ENCODE results near the gene NKX1-1. TPM values are rescaled to one million over a fixed set of nuclear protein-coding genes. Genes with fewer than 3 reads are reported as not detected.

Gene NKX1-1
- total and polyA plus RNA-seq, 3 donors from 2014 or later: 0.47 to 1.5 (median 0.70) TPM

DNA sequence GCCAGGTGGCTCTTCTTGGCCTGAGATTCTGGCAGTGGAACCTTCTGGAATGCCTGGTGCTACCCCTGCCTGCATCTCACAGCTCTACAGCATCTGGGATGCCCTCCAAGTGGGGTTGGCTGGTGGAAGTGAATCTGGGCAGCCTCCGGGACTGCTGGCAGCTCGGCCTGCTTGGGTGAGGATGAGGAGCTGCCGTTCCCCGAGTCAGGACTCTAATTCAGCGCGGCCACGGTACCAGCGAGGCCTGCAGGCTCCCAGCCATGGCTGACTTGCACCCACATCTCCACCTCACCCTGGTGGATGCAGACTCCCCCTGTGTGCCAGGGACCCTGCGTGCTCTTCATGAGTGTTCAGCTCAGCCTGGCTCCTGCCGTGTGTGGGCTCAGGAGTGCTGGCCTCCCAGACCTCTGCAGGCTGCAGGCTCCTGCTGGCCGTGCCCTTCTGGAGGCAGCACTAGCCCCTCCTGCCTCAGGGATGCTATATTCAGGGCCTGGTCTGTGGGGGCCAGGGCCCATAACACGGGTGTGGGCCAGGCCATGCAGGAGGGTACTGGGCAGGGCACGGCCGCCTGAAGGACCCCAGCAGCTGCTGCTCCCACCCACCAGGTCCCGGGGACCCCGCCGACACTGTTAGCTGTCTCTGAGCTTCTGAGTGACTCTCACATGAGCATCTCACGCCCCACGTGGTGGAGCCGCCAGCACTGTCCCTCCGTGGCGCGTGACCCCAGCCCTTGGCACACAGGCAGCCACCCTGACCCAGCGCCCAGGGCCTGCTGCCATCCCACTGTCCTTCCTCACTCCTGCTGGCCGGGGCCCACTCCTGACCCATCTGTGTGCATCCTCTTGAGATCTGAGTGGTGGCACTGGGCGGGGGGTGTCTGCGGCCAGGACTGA is 48.6 kb downstream of the NKX1-1 start:
- H3K27ac ChIP-seq: no peak overlapping the region
- no peak for TF ChIP-seq POLR2A (IDR thresholded peaks at IDR 0.05)
- TF ChIP-seq, protein P1, sequence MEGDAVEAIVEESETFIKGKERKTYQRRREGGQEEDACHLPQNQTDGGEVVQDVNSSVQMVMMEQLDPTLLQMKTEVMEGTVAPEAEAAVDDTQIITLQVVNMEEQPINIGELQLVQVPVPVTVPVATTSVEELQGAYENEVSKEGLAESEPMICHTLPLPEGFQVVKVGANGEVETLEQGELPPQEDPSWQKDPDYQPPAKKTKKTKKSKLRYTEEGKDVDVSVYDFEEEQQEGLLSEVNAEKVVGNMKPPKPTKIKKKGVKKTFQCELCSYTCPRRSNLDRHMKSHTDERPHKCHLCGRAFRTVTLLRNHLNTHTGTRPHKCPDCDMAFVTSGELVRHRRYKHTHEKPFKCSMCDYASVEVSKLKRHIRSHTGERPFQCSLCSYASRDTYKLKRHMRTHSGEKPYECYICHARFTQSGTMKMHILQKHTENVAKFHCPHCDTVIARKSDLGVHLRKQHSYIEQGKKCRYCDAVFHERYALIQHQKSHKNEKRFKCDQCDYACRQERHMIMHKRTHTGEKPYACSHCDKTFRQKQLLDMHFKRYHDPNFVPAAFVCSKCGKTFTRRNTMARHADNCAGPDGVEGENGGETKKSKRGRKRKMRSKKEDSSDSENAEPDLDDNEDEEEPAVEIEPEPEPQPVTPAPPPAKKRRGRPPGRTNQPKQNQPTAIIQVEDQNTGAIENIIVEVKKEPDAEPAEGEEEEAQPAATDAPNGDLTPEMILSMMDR (IDR thresholded peaks at IDR 0.05): no peak
- H3K4me3 ChIP-seq: no peak overlapping the region
- 95 to 97% methylated on average over 6 to 20 of the region's 27 CpGs for WGBS, 2 donors
- no peaks in the 10 kb centered on the region for H3K36me3 ChIP-seq (ENCODE audit: low read depth, missing control alignments)
- intact Hi-C loops (cut with DNase I; ENCODE audit: low total_unique reads): loop anchor here (10.0 kb wide), 1 partner anchor 277 kb away; no protein-coding TSS in a partner anchor
- no peaks in the 10 kb centered on the region for H3K9me3 ChIP-seq
- no peaks in the 10 kb centered on the region for H3K27me3 ChIP-seq
- DNase-seq: no peak
- H3K4me1 ChIP-seq: peaks cover 10% of the 10 kb centered on the region

DNA sequence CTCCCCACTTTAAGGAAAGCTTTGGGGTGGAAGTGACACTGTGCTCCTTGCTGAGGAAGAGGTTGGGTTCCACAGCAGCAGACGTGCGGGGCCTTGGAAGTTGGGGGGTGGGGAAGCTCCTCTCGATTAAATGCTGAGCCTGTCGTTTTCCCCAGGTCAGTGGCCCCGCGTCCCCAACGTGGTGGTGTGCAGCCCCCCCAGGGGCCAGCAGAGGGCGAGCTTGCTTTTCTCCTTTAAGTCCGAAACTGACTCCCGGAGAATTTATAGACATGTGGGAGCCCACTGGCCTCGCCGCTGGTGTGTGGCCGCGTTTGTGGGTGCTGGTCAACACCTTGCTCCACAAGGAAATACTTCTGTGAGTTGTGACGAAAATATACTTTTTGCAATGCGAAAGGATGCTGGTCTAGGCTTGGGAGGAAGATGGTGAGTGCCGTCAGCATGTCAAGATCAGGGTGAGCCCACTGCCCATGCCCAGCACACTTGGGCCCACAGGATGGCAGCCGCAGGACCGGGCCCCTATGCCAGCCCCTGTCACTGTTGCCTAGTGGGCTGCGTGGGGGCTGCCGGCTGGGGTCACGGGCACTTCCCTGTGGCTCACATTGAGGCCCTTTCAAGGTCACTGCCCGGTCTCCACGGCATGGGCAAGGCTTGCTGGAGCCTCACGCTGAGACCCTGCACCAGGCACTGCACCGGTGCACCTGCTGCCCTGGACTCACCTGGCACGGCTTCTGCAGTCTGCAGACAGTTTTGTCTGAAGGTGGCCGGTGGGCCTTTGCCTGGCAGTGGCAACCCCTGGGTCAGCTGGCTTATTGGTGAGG is 49.9 kb downstream of the NKX1-1 start:
- Histone ChIP-seq H3K36me3 (ENCODE audit: low read depth, missing control alignments) (no peaks in the 10 kb centered on the region), H3K9me3 (no peaks in the 10 kb centered on the region), H3K4me1 (peaks cover 10% of the 10 kb centered on the region), H3K27me3 (no peaks in the 10 kb centered on the region), H3K27ac (no peak overlapping the region), H3K4me3 (no peak overlapping the region)
- peak; percentile 80 for DNase-seq
- WGBS, 2 donors: 48 to 56% methylated on average over 21 to 27 of the region's 28 CpGs
- intact Hi-C loops (cut with DNase I; ENCODE audit: low total_unique reads): loop anchor here (10.0 kb wide), 1 partner anchor 278 kb away; no protein-coding TSS in a partner anchor
- no peak for TF ChIP-seq POLR2A (IDR thresholded peaks at IDR 0.05)
- TF ChIP-seq, protein P1 (IDR thresholded peaks at IDR 0.05): peak; percentile 59 to 64 (median 62)

DNA sequence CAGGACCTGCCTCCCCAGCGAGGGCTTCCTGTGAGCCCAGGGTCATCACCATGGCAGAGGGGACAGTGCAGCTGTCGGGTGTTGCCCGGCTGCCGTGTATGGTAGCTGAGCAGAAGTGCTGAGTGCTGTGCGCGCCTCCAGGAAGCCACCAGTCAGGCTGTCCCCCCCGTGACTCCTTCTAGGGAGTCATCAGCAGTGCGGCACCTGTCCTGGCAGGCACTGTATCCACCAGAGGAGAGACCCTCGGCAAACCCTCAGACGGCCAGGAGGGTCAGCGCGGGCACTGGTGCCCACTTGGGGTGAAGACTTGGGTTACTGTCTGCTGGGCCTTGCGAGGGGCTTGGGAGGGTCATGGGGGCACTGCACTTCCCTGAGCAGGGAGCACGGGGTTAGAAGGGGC is 50.9 kb downstream of the NKX1-1 start:
- 91 to 97% methylated on average over 5 to 14 of the region's 14 CpGs for WGBS, 2 donors
- H3K9me3 ChIP-seq: no peaks in the 10 kb centered on the region
- H3K4me1 ChIP-seq: peaks cover 10% of the 10 kb centered on the region
- no peak for TF ChIP-seq POLR2A (IDR thresholded peaks at IDR 0.05)
- TF ChIP-seq, protein P1 (IDR thresholded peaks at IDR 0.05): no peak
- no peaks in the 10 kb centered on the region for H3K27me3 ChIP-seq
- intact Hi-C loops (cut with DNase I; ENCODE audit: low total_unique reads): loop anchor here (10.0 kb wide), 1 partner anchor 279 kb away; no protein-coding TSS in a partner anchor
- no peak for DNase-seq
- no peak overlapping the region for H3K27ac ChIP-seq
- no peaks in the 10 kb centered on the region for H3K36me3 ChIP-seq (ENCODE audit: low read depth, missing control alignments)
- no peak overlapping the region for H3K4me3 ChIP-seq

DNA sequence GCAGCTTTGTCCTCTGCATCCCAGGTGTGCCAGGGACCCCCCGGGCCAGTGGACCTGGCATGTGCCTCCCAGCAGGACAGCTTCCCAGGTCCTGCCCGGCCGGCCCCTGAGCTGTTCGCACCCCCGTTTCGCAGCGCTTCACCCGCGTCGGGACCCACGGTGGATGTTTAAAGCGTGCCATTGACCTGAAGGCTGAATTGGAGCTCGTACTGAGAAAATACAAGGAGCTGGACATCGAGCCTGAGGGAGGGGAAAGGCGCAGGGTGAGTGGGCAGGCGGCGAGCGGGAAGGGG is 51.3 kb downstream of the NKX1-1 start:
- 85 to 87% methylated on average over 18 of the region's 18 CpGs for WGBS, 2 donors
- Histone ChIP-seq H3K4me3 (no peak overlapping the region), H3K36me3 (ENCODE audit: low read depth, missing control alignments) (no peaks in the 10 kb centered on the region), H3K27ac (no peak overlapping the region), H3K27me3 (no peaks in the 10 kb centered on the region), H3K4me1 (peaks cover 10% of the 10 kb centered on the region), H3K9me3 (no peaks in the 10 kb centered on the region)
- no peak for TF ChIP-seq POLR2A (IDR thresholded peaks at IDR 0.05)
- TF ChIP-seq, protein P1 (IDR thresholded peaks at IDR 0.05): no peak
- no peak for DNase-seq
- intact Hi-C loops (cut with DNase I; ENCODE audit: low total_unique reads): loop anchor here (10.0 kb wide), 1 partner anchor 280 kb away; no protein-coding TSS in a partner anchor

Measured in testis (tissue), 3 donors.